BJ (cell line): ENCODE measurements around the gene MAML2. TPM values are rescaled to one million over a fixed set of nuclear protein-coding genes. Genes with fewer than 3 reads are reported as not detected.

Experiments
- CTCF ChIA-PET: fragments of 350-600 bp; formaldehyde crosslinking; extraction: SDS; loops from one replicate; lab custom pipeline; 2021; ENCODE audit warnings: antibody characterized with exemption, inconsistent platforms; lab: Yijun Ruan, JAX
- POLR2A ChIA-PET: fragments of 300-600 bp; sonication (Branson Sonifier 250); formaldehyde crosslinking; extraction: SDS; loops from one replicate; lab custom pipeline; 2021; ENCODE audit warnings: antibody characterized with exemption; lab: Charles Lee
- DNase-seq: peaks from one replicate; pipeline ENCODE4 v3.0.0-alpha.2; 2011; ENCODE audit warnings: low read depth
- H3K27me3 ChIP-seq: 2 replicates; pipeline ENCODE4 v1.6.0; 2011; ENCODE audit warnings: low read length; ENCODE audit not compliant: control insufficient read depth, insufficient read depth
- H3K36me3 ChIP-seq: 2 replicates; pipeline ENCODE4 v1.5.1; 2011; ENCODE audit warnings: low read length; ENCODE audit not compliant: control insufficient read depth, insufficient read depth
- H3K4me3 ChIP-seq: 2 replicates; pipeline ENCODE4 v1.5.1; 2011; ENCODE audit warnings: low read depth, mild to moderate bottlenecking, control low read depth, low read length
- CTCF ChIP-seq: IDR thresholded peaks from 2 replicates; pipeline ENCODE4 v1.5.1; 2011; ENCODE audit warnings: low read depth, mild to moderate bottlenecking, control low read depth, inconsistent platforms, low read length, moderate library complexity; ENCODE audit not compliant: insufficient read depth
- polyA plus RNA-seq: library from polyadenylated mRNA; depleted of rRNA; stranded (reverse); fragments of >200 nt; gene quantifications from 2 replicates; pipeline ENCODE4 v1.2.3, GENCODE V29; 2011

MAML2 gene
- polyA plus RNA-seq, 1 experiment: 22.0 TPM

DNA sequence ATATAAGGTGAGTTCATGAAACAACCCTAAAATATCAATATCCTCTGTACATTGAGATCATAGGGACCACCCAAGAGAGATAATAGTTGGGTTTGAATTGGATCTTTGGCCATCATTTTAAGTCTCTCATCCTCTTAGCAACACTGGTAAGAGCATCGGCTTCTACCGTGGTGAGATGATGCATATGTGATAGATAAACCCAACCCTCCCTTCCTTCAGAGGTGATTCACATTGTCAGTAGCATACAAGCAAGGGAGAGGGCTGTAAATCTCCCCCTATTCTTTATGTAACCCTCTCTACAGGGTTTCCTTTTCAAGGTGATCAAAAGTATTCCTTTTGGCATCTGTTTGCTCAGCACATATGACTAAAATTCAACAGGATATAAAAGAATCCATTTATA is 316.7 kb downstream of the MAML2 start:
- DNase-seq: no peak

GRCh38 chr11:96024666-96025065 is 318.3 kb downstream of the MAML2 start:
- Histone ChIP-seq H3K27me3 (no peaks in the 10 kb centered on the region), H3K4me3 (no peak overlapping the region), H3K36me3 (no peaks in the 10 kb centered on the region; the same call in 1 of the 2 replicates)
- no peak for TF ChIP-seq CTCF
- DNase-seq: no peak
- CTCF ChIA-PET: interaction anchor here (0.6 kb wide), 1 partner anchor 319 kb away, joined by 4 read pairs; no protein-coding TSS in a partner anchor
- POLR2A ChIA-PET: no interaction called here

More for the DNA sequence above, 316.7 kb downstream of the MAML2 start:
- Histone ChIP-seq H3K36me3 (no peaks in the 10 kb centered on the region; the same call in 1 of the 2 replicates), H3K4me3 (no peak overlapping the region), H3K27me3 (no peaks in the 10 kb centered on the region)
- CTCF ChIA-PET: no interaction called here
- no peak for TF ChIP-seq CTCF
- POLR2A ChIA-PET: no interaction called here

DNA sequence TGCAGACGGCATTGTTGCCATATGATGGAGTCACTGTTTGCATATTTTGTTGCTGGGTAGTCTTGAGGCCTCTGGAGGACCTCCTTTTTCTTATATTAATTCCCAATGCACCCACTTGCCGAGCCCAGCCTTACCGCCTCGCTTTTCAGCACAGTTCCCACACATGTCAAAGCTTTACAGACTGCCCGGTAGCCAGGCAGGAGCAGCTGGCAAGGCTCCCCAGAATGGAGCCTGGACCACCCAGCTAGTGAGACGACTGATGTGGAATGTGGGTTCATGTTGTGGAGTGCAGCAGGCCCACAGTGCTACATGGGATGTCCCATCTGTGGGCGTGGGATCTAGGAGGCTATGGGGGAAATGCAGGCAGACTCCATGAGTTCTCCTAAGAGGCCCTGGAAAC is 319.7 kb downstream of the MAML2 start:
- no peak for DNase-seq
- no peaks in the 10 kb centered on the region for H3K27me3 ChIP-seq
- TF ChIP-seq CTCF: no peak
- ChIA-PET CTCF (no interaction called here), POLR2A (no interaction called here)
- H3K4me3 ChIP-seq: no peak overlapping the region
- H3K36me3 ChIP-seq: no peaks in the 10 kb centered on the region; the same call in 1 of the 2 replicates

GRCh38 chr11:96021901-96022650 is 320.9 kb downstream of the MAML2 start:
- no peaks in the 10 kb centered on the region; the same call in 1 of the 2 replicates for H3K36me3 ChIP-seq
- no peak for DNase-seq
- no peaks in the 10 kb centered on the region for H3K27me3 ChIP-seq
- CTCF ChIA-PET: interaction anchor here (1.7 kb wide), 1 partner anchor 12 kb away, joined by 3 read pairs; no protein-coding TSS in a partner anchor
- no peak overlapping the region for H3K4me3 ChIP-seq
- POLR2A ChIA-PET: no interaction called here
- no peak for TF ChIP-seq CTCF

GRCh38 chr11:96019810-96020747 is 322.9 kb downstream of the MAML2 start:
- Histone ChIP-seq H3K27me3 (no peaks in the 10 kb centered on the region), H3K4me3 (no peak overlapping the region), H3K36me3 (no peaks in the 10 kb centered on the region; the same call in 1 of the 2 replicates)
- no peak for TF ChIP-seq CTCF
- CTCF ChIA-PET: interaction anchor here (2.0 kb wide), 1 partner anchor 323 kb away, joined by 5 read pairs; the partner anchor contains the start of gene MAML2
- POLR2A ChIA-PET: no interaction called here
- DNase-seq: no peak
